Activated CD4-positive, CD25-positive, alpha-beta regulatory T cell treated with anti-CD3 and anti-CD28 coated beads, Interleukin-2, amount 50 U/mL, for 16 hours (primary cell): Measurements from ENCODE around the gene DR1.
"Not testable (repeated sequence)": the region's sequence is repeated elsewhere in the genome, so short reads cannot be mapped to it uniquely, and the experiment has no call there.

Source experiments
- DNase-seq: peaks from one replicate; pipeline ENCODE4 v3.0.0-alpha.2; 2020; ENCODE audit warnings: low read depth, low spot score

The DR1 gene

GRCh38 chr1:93339171-93339697 is 6.5 kb upstream of the DR1 start:
- DNase-seq: no peak

GRCh38 chr1:93340090-93340489 is 5.6 kb upstream of the DR1 start:
- no peak for DNase-seq

- no peak for DNase-seq
Observed at GRCh38 chr1:93344484-93344883, 1.2 kb upstream of the DR1 start.

GRCh38 chr1:93344886-93345632 is 648 bp upstream of the DR1 start:
- DNase-seq: no peak

GRCh38 chr1:93346421-93346993 is 800 bp downstream of the DR1 start:
- no peak for DNase-seq

GRCh38 chr1:93347334-93347899 is 1.7 kb downstream of the DR1 start:
- no peak for DNase-seq

GRCh38 chr1:93348104-93348728 is 2.5 kb downstream of the DR1 start:
- DNase-seq: no peak

- DNase-seq: no peak
Observed at GRCh38 chr1:93349231-93350135, 3.8 kb downstream of the DR1 start.

GRCh38 chr1:93350322-93350721 is 4.6 kb downstream of the DR1 start:
- DNase-seq: no peak

GRCh38 chr1:93350875-93351274 is 5.2 kb downstream of the DR1 start:
- DNase-seq: no peak

- not testable (repeated sequence) for DNase-seq
Observed at GRCh38 chr1:93351346-93351745, 5.6 kb downstream of the DR1 start.

GRCh38 chr1:93352376-93352775 is 6.7 kb downstream of the DR1 start:
- DNase-seq: no peak

- no peak for DNase-seq
Observed at GRCh38 chr1:93353286-93353685, 7.6 kb downstream of the DR1 start.

- DNase-seq: no peak
Observed at GRCh38 chr1:93354749-93355148, 9.0 kb downstream of the DR1 start.

GRCh38 chr1:93357242-93357641 is 11.5 kb downstream of the DR1 start:
- no peak for DNase-seq

GRCh38 chr1:93358293-93358692 is 12.6 kb downstream of the DR1 start:
- DNase-seq: no peak

GRCh38 chr1:93360111-93360510 is 14.4 kb downstream of the DR1 start:
- no peak for DNase-seq

GRCh38 chr1:93362237-93362636 is 16.5 kb downstream of the DR1 start:
- no peak for DNase-seq

GRCh38 chr1:93365813-93366212 is 20.1 kb downstream of the DR1 start:
- DNase-seq: no peak

GRCh38 chr1:93369734-93370133 is 24.0 kb downstream of the DR1 start:
- DNase-seq: no peak

- no peak for DNase-seq
Observed at GRCh38 chr1:93374334-93375106, 28.8 kb downstream of the DR1 start.
